Measurements from ENCODE around the gene CD300LB. TPM values are rescaled to one million over a fixed set of nuclear protein-coding genes. Genes with fewer than 3 reads are reported as not detected.

The CD300LB gene
- polyA plus RNA-seq, 3 donors, result 88.0 to 102 (median 92.9) TPM

- Histone ChIP-seq H3K4me3 (replicated peaks in 1 of 3; ENCODE audit: low read depth in 2 of 3, low read length in 3 of 3) (peak overlapping the region in 1 of 3 experiments; percentile 51), H3K27me3 (ENCODE audit: control insufficient read depth in 2 of 2, insufficient read depth in 2 of 2, low read length in 2 of 2) (no peaks in the 10 kb centered on the region), H3K27ac (ENCODE audit: low read depth in 1 of 2, low read length in 2 of 2) (peak overlapping the region; percentile 51 to 82), H3K36me3 (replicated peaks in 1 of 2; ENCODE audit: control insufficient read depth in 1 of 2, insufficient read depth in 2 of 2, low read length in 2 of 2) (peaks cover 0 to 2% of the 10 kb centered on the region in 2 donors), H4K20me1 (ENCODE audit: insufficient read depth, low read length) (peaks cover 7% of the 10 kb centered on the region), H3K4me1 (ENCODE audit: control insufficient read depth in 1 of 2, insufficient read depth in 2 of 2, low read length in 2 of 2) (peaks cover 78 to 83% of the 10 kb centered on the region in 2 donors), H3K9ac (ENCODE audit: insufficient read depth, low read length, poor library complexity, severe bottlenecking) (no peak overlapping the region), H2AFZ (ENCODE audit: insufficient read depth, low read depth, low read length, poor library complexity, severe bottlenecking) (no peak overlapping the region), H3K79me2 (ENCODE audit: insufficient read depth, low read length) (no peaks in the 10 kb centered on the region), H3K9me3 (replicated peaks in 1 of 2; ENCODE audit: control insufficient read depth in 1 of 2, insufficient read depth in 1 of 2, low read length in 2 of 2) (no peaks in the 10 kb centered on the region), H3K4me2 (replicated peaks; ENCODE audit: extremely low read depth, low read length, poor library complexity, severe bottlenecking) (peak overlapping the region; percentile 39)
- peak overlapping the region in 1 of 2 donors; percentile 68 for H3K4me3 Mint-ChIP-seq
- WGBS (ENCODE audit: insufficient coverage), result 19% methylated on average over 26 of the region's 32 CpGs
- peaks cover 4 to 8% (median 5%) of the 10 kb centered on the region in 3 donors for H3K27me3 Mint-ChIP-seq (ENCODE audit: low read depth in 3 of 3)
- intact Hi-C loops (cut with micrococcal nuclease), result loop anchor here (1.0 to 10.0 kb wide), 5 partner anchors 30 to 165 kb away; partner anchors contain the start of gene RAB37 (in 1 of the 2)
- peaks cover 67% of the 10 kb centered on the region for H3K4me1 Mint-ChIP-seq
- TF ChIP-seq CTCF (IDR thresholded peaks at IDR 0.05), result no peak
- peak overlapping the region; percentile 79 to 95 (median 92) for H3K27ac Mint-ChIP-seq
- H3K9me3 Mint-ChIP-seq, result peaks cover 0 to 15% (median 3%) of the 10 kb centered on the region in 7 donors
- peak; percentile 97 to 99 (median 97) for DNase-seq
- peaks cover 3 to 7% of the 10 kb centered on the region in 2 donors for H3K36me3 Mint-ChIP-seq
These were observed 38.0 kb upstream of the CD300LB start for GRCh38 chr17:74569020-74570003.

GRCh38 chr17:74568106-74568873 lies 37.0 kb upstream of the CD300LB start:
- no peaks in the 10 kb centered on the region for H3K27me3 ChIP-seq (ENCODE audit: control insufficient read depth in 2 of 2, insufficient read depth in 2 of 2, low read length in 2 of 2)
- H3K4me1 ChIP-seq (ENCODE audit: control insufficient read depth in 1 of 2, insufficient read depth in 2 of 2, low read length in 2 of 2), result peaks cover 78 to 92% of the 10 kb centered on the region in 2 donors
- no peak for TF ChIP-seq CTCF (IDR thresholded peaks at IDR 0.05)
- 98% methylated on average over 4 of the region's 4 CpGs for WGBS (ENCODE audit: insufficient coverage)
- peaks cover 11 to 13% of the 10 kb centered on the region in 2 donors for H3K36me3 Mint-ChIP-seq
- H3K4me1 Mint-ChIP-seq, result peaks cover 67% of the 10 kb centered on the region
- peaks cover 0 to 13% of the 10 kb centered on the region in 2 donors for H3K36me3 ChIP-seq (replicated peaks in 1 of 2; ENCODE audit: control insufficient read depth in 1 of 2, insufficient read depth in 2 of 2, low read length in 2 of 2)
- peaks cover 0 to 15% (median 3%) of the 10 kb centered on the region in 7 donors for H3K9me3 Mint-ChIP-seq
- H3K4me3 ChIP-seq (replicated peaks in 1 of 3; ENCODE audit: low read depth in 2 of 3, low read length in 3 of 3), result peak overlapping the region in 1 of 3 experiments; percentile 79
- H3K9ac ChIP-seq (ENCODE audit: insufficient read depth, low read length, poor library complexity, severe bottlenecking), result no peak overlapping the region
- peak overlapping the region; percentile 67 to 82 for H3K27ac ChIP-seq (ENCODE audit: low read depth in 1 of 2, low read length in 2 of 2)
- H3K27ac Mint-ChIP-seq, result peak overlapping the region; percentile 83 to 96 (median 93)
- no peaks in the 10 kb centered on the region for H3K9me3 ChIP-seq (replicated peaks in 1 of 2; ENCODE audit: control insufficient read depth in 1 of 2, insufficient read depth in 1 of 2, low read length in 2 of 2)
- peak overlapping the region; percentile 81 for H3K4me2 ChIP-seq (replicated peaks; ENCODE audit: extremely low read depth, low read length, poor library complexity, severe bottlenecking)
- no peaks in the 10 kb centered on the region for H3K79me2 ChIP-seq (ENCODE audit: insufficient read depth, low read length)
- H2AFZ ChIP-seq (ENCODE audit: insufficient read depth, low read depth, low read length, poor library complexity, severe bottlenecking), result no peak overlapping the region
- DNase-seq, result no peak
- peaks cover 3 to 7% (median 5%) of the 10 kb centered on the region in 3 donors for H3K27me3 Mint-ChIP-seq (ENCODE audit: low read depth in 3 of 3)
- peak overlapping the region in 1 of 2 donors; percentile 26 for H3K4me3 Mint-ChIP-seq
- intact Hi-C loops (cut with micrococcal nuclease), result loop anchor here (2.0 to 10.0 kb wide), 3 partner anchors 53 to 167 kb away; partner anchors contain the start of gene RAB37 (in 1 of the 2)
- H4K20me1 ChIP-seq (ENCODE audit: insufficient read depth, low read length), result peaks cover 14% of the 10 kb centered on the region
